Epithelial cell of proximal tubule (primary cell): ENCODE data around the gene ACACB. TPM values are rescaled to one million over a fixed set of nuclear protein-coding genes. Genes with fewer than 3 reads are reported as not detected.
"Not testable (repeated sequence)": the region's sequence is repeated elsewhere in the genome, so short reads cannot be mapped to it uniquely, and the experiment has no call there.

Experiments
- DNase-seq: peaks from one replicate; pipeline ENCODE4 v3.0.0-alpha.2; 2011; ENCODE audit warnings: low read depth
- H3K4me3 ChIP-seq: 2 replicates; pipeline ENCODE4 v1.5.1; 2011; ENCODE audit warnings: low read depth, mild to moderate bottlenecking, low read length
- total RNA-seq: library from RNA; depleted of rRNA; stranded (reverse); fragments of >200 nt; gene quantifications from 2 replicates; pipeline ENCODE4 v1.2.3, GENCODE V29; 2015
- TF ChIP-seq, protein P1 (sequence below): conservative IDR thresholded peaks from 2 replicates; pipeline ENCODE4 v1.5.1; 2012; ENCODE audit warnings: low read depth, mild to moderate bottlenecking, low read length

The ACACB gene
- total RNA-seq, 1 donor from 2014 or later = 26.5 TPM

GRCh38 chr12:109170324-109170723 lies 53.9 kb downstream of the ACACB start:
- DNase-seq = no peak
- TF ChIP-seq, protein P1, sequence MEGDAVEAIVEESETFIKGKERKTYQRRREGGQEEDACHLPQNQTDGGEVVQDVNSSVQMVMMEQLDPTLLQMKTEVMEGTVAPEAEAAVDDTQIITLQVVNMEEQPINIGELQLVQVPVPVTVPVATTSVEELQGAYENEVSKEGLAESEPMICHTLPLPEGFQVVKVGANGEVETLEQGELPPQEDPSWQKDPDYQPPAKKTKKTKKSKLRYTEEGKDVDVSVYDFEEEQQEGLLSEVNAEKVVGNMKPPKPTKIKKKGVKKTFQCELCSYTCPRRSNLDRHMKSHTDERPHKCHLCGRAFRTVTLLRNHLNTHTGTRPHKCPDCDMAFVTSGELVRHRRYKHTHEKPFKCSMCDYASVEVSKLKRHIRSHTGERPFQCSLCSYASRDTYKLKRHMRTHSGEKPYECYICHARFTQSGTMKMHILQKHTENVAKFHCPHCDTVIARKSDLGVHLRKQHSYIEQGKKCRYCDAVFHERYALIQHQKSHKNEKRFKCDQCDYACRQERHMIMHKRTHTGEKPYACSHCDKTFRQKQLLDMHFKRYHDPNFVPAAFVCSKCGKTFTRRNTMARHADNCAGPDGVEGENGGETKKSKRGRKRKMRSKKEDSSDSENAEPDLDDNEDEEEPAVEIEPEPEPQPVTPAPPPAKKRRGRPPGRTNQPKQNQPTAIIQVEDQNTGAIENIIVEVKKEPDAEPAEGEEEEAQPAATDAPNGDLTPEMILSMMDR = no peak

DNA sequence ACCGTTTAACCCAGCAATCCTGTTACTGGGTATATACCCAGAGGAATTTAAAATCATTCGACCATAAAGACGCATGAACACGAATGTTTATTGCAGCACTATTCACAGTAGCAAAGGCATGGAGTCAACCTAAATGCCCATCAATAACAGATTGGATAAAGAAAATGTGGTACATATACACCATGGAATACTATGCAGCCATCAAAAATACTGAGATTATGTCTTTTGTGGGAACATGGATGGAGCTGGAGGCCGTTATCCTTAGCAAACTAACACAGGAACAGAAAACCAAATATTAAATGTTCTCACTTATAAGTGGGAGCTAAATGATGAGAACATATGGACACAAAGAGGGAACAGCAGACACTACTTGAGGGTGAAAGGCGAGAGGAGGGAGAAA lies 56.4 kb downstream of the ACACB start:
- not testable (repeated sequence) for H3K4me3 ChIP-seq, DNase-seq

More at GRCh38 chr12:109170324-109170723, 53.9 kb downstream of the ACACB start:
- no peak overlapping the region for H3K4me3 ChIP-seq

GRCh38 chr12:109173443-109174240 lies 57.3 kb downstream of the ACACB start:
- TF ChIP-seq, protein P1 = no peak
- no peak for DNase-seq

GRCh38 chr12:109174468-109174867 lies 58.1 kb downstream of the ACACB start:
- H3K4me3 ChIP-seq = no peak overlapping the region
- TF ChIP-seq, protein P1 = no peak
- no peak for DNase-seq

More at GRCh38 chr12:109173443-109174240, 57.3 kb downstream of the ACACB start:
- no peak overlapping the region for H3K4me3 ChIP-seq

- H3K4me3 ChIP-seq = no peak overlapping the region
- TF ChIP-seq, protein P1 = no peak
- DNase-seq = no peak
These were observed 62.1 kb downstream of the ACACB start for GRCh38 chr12:109178532-109178931.

- no peak overlapping the region for H3K4me3 ChIP-seq
- TF ChIP-seq, protein P1 = no peak
- no peak for DNase-seq
These were observed 63.5 kb downstream of the ACACB start for GRCh38 chr12:109179927-109180326.

GRCh38 chr12:109182041-109182839 lies 65.9 kb downstream of the ACACB start:
- DNase-seq = no peak
- TF ChIP-seq, protein P1 = no peak
- H3K4me3 ChIP-seq = no peak overlapping the region
